GM10266 (cell line): ENCODE results near the gene SYNGR2.
"Not testable (repeated sequence)": the region's sequence is repeated elsewhere in the genome, so short reads cannot be mapped to it uniquely, and the experiment has no call there.

Experiments used
- DNase-seq: peaks from one replicate; pipeline ENCODE4 v3.0.0; 2012; ENCODE audit errors: extremely low spot score
- CTCF ChIP-seq: IDR thresholded peaks from 2 replicates; pipeline ENCODE4 v1.5.1; 2012; ENCODE audit warnings: mild to moderate bottlenecking, low read depth; ENCODE audit not compliant: control insufficient read depth, insufficient read depth; ENCODE audit errors: missing control alignments

Gene SYNGR2

DNA sequence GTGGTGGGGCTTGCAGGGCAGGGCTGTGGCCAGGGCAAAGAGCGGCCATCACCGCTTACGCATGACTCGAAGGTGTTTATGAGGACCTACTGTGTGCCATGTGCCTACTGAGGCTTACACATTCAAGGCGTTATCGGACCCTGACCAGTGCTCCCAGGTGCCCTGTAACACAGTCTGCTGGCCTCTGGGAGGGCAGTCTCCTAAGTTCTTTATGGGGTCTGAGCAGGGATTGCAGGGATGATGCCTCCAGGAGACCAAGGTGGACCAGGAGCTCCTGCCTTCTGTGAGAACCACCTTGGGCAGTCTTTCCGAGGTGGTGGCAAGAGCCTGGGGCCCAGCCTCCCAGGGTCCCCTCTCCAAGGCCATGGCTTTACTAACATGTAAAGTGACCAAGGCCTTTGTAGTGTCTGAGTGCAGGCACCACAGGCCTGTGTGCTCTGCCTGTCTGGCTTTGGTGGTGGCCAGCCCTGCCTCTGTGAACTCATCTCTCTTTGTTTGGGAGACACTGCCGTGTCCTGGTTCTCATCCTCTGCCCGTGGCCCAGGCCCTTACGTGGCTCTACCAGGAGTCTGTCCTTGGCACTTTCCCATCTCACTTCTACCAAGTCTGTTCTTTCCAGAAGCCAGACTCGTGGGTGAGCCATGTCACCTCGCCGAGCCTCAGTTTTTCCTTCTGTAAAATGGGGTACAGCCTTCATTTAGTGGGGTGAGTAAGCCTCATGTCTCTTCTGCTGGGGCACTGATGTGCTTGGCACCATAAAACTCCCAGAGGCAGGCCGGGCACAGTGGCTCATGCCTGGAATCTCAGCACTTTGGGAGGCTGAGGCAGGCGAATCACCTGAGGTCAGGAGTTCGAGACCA is 3.4 kb upstream of the SYNGR2 start:
- no peak for DNase-seq
- TF ChIP-seq CTCF = no peak

GRCh38 chr17:78166416-78166815 is 2.0 kb upstream of the SYNGR2 start:
- no peak for DNase-seq
- TF ChIP-seq CTCF = no peak

DNA sequence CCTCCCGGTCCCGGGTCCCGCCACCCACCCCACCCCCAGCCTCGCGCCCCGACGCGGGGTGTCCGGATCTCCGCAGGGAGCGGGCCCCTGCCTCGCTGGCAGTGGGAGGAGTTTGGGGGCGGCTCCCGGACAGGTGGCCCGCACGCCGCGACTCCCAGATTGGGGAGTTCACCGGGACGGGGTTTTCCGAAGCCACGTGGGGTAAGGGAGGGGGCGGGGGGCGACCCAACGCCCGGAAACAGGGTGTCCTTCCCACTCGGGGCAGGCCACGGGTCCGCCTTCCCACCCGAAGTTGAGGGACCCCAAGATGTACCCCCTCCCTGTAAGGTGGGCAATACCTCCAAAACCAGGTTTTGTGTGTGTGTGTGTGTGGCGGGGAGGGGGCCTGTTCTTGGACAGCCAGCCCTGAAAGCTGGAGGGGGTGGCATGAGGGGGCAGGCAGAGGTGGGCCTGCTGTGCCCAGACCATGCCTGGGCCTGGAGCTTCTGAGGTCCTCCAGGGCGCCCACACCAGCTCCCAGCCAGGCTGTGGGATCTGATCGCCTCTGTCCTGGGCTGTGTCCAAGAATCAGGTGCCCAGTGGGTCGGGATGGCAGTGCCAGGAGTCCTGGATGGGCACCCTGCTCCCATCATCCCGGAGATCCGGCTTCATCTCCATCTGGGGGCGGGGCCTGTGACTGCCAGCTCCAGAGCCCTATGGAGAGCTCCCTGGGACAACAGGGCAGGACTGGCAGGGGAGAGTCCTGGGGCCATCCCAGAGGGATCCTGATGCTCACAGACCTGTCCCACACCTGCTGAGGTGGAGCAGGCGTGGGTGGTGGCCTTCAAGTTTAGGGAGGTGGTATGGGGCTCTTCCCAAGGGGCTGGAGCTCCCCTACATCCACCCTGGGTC is 767 bp downstream of the SYNGR2 start:
- DNase-seq = peak; percentile 84
- no peak for TF ChIP-seq CTCF

- DNase-seq = no peak
- TF ChIP-seq CTCF = no peak
Measured at GRCh38 chr17:78170692-78171590, 2.6 kb downstream of the SYNGR2 start.

GRCh38 chr17:78171591-78172248 is 3.3 kb downstream of the SYNGR2 start:
- not testable (repeated sequence) for DNase-seq

GRCh38 chr17:78172249-78173051 is 4.1 kb downstream of the SYNGR2 start:
- TF ChIP-seq CTCF = no peak
- no peak for DNase-seq
